Ovary (tissue), 9 donors: Measurements from ENCODE around the gene SPRED2. TPM values are rescaled to one million over a fixed set of nuclear protein-coding genes. Genes with fewer than 3 reads are reported as not detected.

Experiments used
- DNase-seq, 5 donors: peaks; one replicate each; pipeline ENCODE4 v3.0.0-alpha.2; 2019 to 2020
- H3K27ac ChIP-seq, 2 donors: fragments of 200-600 bp; one replicate each; pipeline versions ENCODE4 v1.5.1 to v1.8.0; 2019 to 2022
- H3K27me3 ChIP-seq: fragments of 200-600 bp; one replicate; pipeline ENCODE4 v1.8.0; 2022
- H3K36me3 ChIP-seq: fragments of 200-600 bp; sonication (generic); one replicate; pipeline ENCODE4 v1.5.1; 2019
- H3K4me1 ChIP-seq: one replicate; pipeline ENCODE4 v1.8.1; 2013; ENCODE audit warnings: mild to moderate bottlenecking, moderate library complexity; ENCODE audit not compliant: insufficient read depth
- H3K4me3 ChIP-seq: fragments of 200-600 bp; sonication (generic); one replicate; pipeline ENCODE4 v1.5.1; 2017
- H3K9me3 ChIP-seq, 2 donors: fragments of 200-600 bp in 1 of 2; sonication (generic) in 1 of 2; one replicate each; pipeline versions ENCODE4 v1.5.1 to v1.8.1; 2013 to 2019; ENCODE audit warnings: mild to moderate bottlenecking in 1 of 2, moderate library complexity in 1 of 2
- CTCF ChIP-seq, 3 donors: fragments of 450-650 bp in 2 of 3; fragments of 200-600 bp in 1 of 3; IDR thresholded peaks; one replicate each; pipeline versions ENCODE4 v1.5.1 to v1.8.0; 2016 to 2022; ENCODE audit warnings: antibody characterized with exemption in 3 of 3, mild to moderate bottlenecking in 1 of 3
- EP300 ChIP-seq: sonication (generic); formaldehyde crosslinking; IDR thresholded peaks from one replicate; pipeline ENCODE4 v1.6.1; 2017; ENCODE audit warnings: antibody characterized with exemption
- POLR2A ChIP-seq: fragments of 450-650 bp; IDR thresholded peaks from one replicate; pipeline ENCODE4 v1.6.1; 2017; ENCODE audit warnings: antibody characterized with exemption, mild to moderate bottlenecking, moderate library complexity
- WGBS, 3 donors: extraction: QIAGEN DNeasy Blood & Tissue Kit in 1 of 3; methylation state at CpG; one replicate each; pipeline versions ENCODE4 v1.1.5 to v1.1.7; 2013 to 2017; 5-methylcytosine and 5-hydroxymethylcytosine counted together
- intact Hi-C, 4 donors: fragments of 100-400 bp; cut with DNase I; formaldehyde crosslinking; loops; one replicate each; pipeline versions ENCODE4 v1.11.0 to v1.15.1; 2022 to 2023
- polyA plus RNA-seq, 2 donors: library from polyadenylated mRNA; stranded (reverse); fragments of 200-250 nt in 1 of 2; fragments of 350-450 nt in 1 of 2; fragmentation: Illumina TruSeq in 1 of 2; extraction: RNeasy Lipid Tissue Mini Kit (QIAGEN cat#74804) in 1 of 2; gene quantifications; one replicate each; pipeline ENCODE4 v1.2.3, GENCODE V29; 2013 to 2014
- total RNA-seq, 7 donors: library from RNA; depleted of rRNA in 2 of 7; stranded (reverse); fragments of >200 nt in 2 of 7; fragmentation: NEBNext Ultra II Directional in 3 of 7; extraction: Animal tissue kit (Norgen Biotek cat#: 25700) in 3 of 7; gene quantifications; one replicate each; pipeline versions ENCODE4 v1.1.0 to v1.2.4, GENCODE V29; 2016 to 2023
- donor health status: DM: no; HTN: no; CAD: no; lungs with moderate emphysema.
- donor health status: DM: no; HTN: no; CAD: no.
- donor health status: Bipolar disorder and iron deficiency.
- donor health status: DM: yes; HTN: yes; CAD: no.
- donor health status: DM: no; HTN: no; CAD: no.
- donor health status: DM: yes; HTN: yes; CAD: no.

Gene SPRED2
- total and polyA plus RNA-seq, 9 donors = 13.1 to 32.9 (median 17.6) TPM

DNA sequence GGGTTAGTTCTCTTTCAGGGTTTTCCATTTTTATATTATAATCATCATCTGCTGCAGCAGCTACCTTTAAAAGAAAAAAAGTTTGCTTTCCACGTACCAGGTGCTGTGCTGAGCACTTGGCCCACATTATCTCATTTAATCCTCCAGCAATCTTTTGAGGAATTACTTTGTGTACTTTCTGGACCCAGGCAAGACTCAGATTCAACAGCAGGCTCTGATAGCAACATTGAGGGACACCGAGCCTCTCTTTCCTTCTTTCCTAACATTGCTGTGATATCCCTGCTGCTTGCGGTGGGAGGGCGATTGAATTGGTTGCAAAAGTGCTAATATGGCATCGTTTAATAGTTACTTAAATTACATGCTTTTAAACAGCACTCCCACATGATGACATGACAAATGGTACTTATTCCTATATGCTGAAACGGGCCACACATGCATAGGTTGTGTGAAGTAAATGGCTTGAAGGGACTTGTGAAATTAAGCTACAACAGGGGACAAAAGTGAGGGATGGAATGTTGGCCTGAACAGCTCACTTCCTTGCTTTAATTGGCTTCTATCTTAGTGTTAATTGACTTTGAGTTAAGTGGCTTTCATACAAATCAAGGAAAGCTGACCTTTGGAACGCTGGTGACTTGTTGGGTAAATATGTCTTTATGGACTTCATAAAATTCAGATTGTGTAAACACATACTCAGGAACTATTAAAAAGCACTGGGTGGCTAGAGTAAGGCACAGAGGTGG is 21.2 kb downstream of the SPRED2 start:
- Histone ChIP-seq H3K27me3 (no peaks in the 10 kb centered on the region), H3K4me3 (no peak overlapping the region), H3K36me3 (no peaks in the 10 kb centered on the region), H3K4me1 (peaks cover 4% of the 10 kb centered on the region), H3K9me3 (no peaks in the 10 kb centered on the region), H3K27ac (no peak overlapping the region)
- intact Hi-C loops = no loop called here
- TF ChIP-seq CTCF (IDR thresholded peaks at IDR 0.05) (no peak), POLR2A (no peak), EP300 (no peak)
- 79 to 83% (median 81%) methylated on average over 7 of the region's 7 CpGs for WGBS, 3 donors
- no peak for DNase-seq

DNA sequence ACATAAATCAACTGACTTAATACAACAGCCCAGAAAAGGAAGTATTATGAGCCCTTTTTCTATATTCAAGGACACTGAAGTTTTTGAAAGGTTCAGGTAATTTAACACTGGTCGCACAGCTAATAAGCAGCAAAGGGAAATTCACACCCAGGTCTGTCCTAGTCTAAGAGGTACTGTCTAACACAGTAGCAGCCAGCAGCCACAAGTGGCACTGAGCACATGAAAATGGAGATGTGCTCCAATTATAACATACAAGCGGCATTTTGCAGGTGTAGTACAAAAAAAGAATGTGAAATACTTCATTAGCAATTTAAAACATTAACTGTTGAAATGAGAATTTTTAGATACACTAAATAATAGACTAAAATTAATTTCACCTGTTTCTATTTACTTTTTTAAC is 23.4 kb downstream of the SPRED2 start:
- H3K27ac ChIP-seq = no peak overlapping the region
- WGBS, 3 donors = 97 to 98% (median 97%) methylated on average over 2 of the region's 2 CpGs

GRCh38 chr2:65407240-65407639 is 25.2 kb downstream of the SPRED2 start:
- H3K27ac ChIP-seq = no peak overlapping the region
- WGBS, 3 donors = 73 to 90% (median 83%) methylated on average over 2 of the region's 2 CpGs
- H3K4me3 ChIP-seq = no peak overlapping the region
- no peaks in the 10 kb centered on the region for H3K27me3 ChIP-seq
- no peak for DNase-seq
- TF ChIP-seq POLR2A = no peak
- TF ChIP-seq CTCF (IDR thresholded peaks at IDR 0.05) = no peak
- TF ChIP-seq EP300 = no peak
- H3K36me3 ChIP-seq = no peaks in the 10 kb centered on the region
- H3K4me1 ChIP-seq = peaks cover 7% of the 10 kb centered on the region
- intact Hi-C loops = loop anchor here in 1 of 4 donors (5.0 kb wide), 1 partner anchor 1375 kb away; no protein-coding TSS in a partner anchor
- H3K9me3 ChIP-seq = no peaks in the 10 kb centered on the region

More for the DNA sequence above, 23.4 kb downstream of the SPRED2 start:
- H3K27me3 ChIP-seq = no peaks in the 10 kb centered on the region
- no peaks in the 10 kb centered on the region for H3K9me3 ChIP-seq
- no peak for DNase-seq
- H3K4me1 ChIP-seq = peaks cover 4% of the 10 kb centered on the region
- TF ChIP-seq EP300 (no peak), CTCF (IDR thresholded peaks at IDR 0.05) (no peak), POLR2A (no peak)
- H3K36me3 ChIP-seq = no peaks in the 10 kb centered on the region
- no peak overlapping the region for H3K4me3 ChIP-seq
- intact Hi-C loops = loop anchor here in 1 of 4 donors (5.0 kb wide), 1 partner anchor 1377 kb away; no protein-coding TSS in a partner anchor

GRCh38 chr2:65404988-65405697 is 27.3 kb downstream of the SPRED2 start:
- intact Hi-C loops = loop anchor here in 1 of 4 donors (5.0 kb wide), 1 partner anchor 1373 kb away; no protein-coding TSS in a partner anchor
- Histone ChIP-seq H3K4me1 (peaks cover 7% of the 10 kb centered on the region), H3K4me3 (no peak overlapping the region), H3K9me3 (no peaks in the 10 kb centered on the region), H3K27ac (no peak overlapping the region), H3K36me3 (no peaks in the 10 kb centered on the region), H3K27me3 (no peaks in the 10 kb centered on the region)
- TF ChIP-seq POLR2A (no peak), EP300 (no peak), CTCF (IDR thresholded peaks at IDR 0.05) (no peak)
- no peak for DNase-seq
- WGBS, 3 donors = 77 to 79% (median 78%) methylated on average over 10 of the region's 10 CpGs
